ENCODE results near the gene TNFRSF1A. TPM values are rescaled to one million over a fixed set of nuclear protein-coding genes. Genes with fewer than 3 reads are reported as not detected.

TNFRSF1A gene
- polyA plus RNA-seq, 1 donor (not counting 4 experiments of a cell fraction or from before 2014, with no cell fraction given) = 101 TPM

GRCh38 chr12:6328945-6329702, 12.8 kb downstream of the TNFRSF1A start:
- Histone ChIP-seq H3K4me3 (ENCODE audit: control insufficient read depth in 2 of 3, extremely low read depth in 1 of 3, insufficient read depth in 2 of 3, low read depth in 1 of 3, low read length in 3 of 3) (no peak overlapping the region), H4K20me1 (ENCODE audit: control insufficient read depth, extremely low read depth, insufficient read depth, low read length) (peaks cover 2% of the 10 kb centered on the region), H3K4me2 (ENCODE audit: control insufficient read depth, extremely low read depth, insufficient read depth, low read depth, low read length) (no peak overlapping the region), H3K36me3 (ENCODE audit: control insufficient read depth in 2 of 2, extremely low read depth in 1 of 2, insufficient read depth in 2 of 2, low read length in 2 of 2) (peaks cover 48 to 61% of the 10 kb centered on the region in 2 experiments), H3K27me3 (ENCODE audit: control insufficient read depth, extremely low read depth, insufficient read depth, low read length) (no peaks in the 10 kb centered on the region), H3K9me1 (ENCODE audit: control insufficient read depth, extremely low read depth, insufficient read depth, low read length) (no peaks in the 10 kb centered on the region), H3K9ac (ENCODE audit: control insufficient read depth, extremely low read depth, insufficient read depth, low read length) (no peak overlapping the region), H3K27ac (ENCODE audit: control insufficient read depth, insufficient read depth, low read length) (no peak overlapping the region), H2AFZ (ENCODE audit: control insufficient read depth, low read length) (no peak overlapping the region), H3K9me3 (ENCODE audit: control insufficient read depth, low read depth, low read length) (no peaks in the 10 kb centered on the region), H3K79me2 (ENCODE audit: control insufficient read depth, insufficient read depth, low read length) (peaks cover 26% of the 10 kb centered on the region), H3K4me1 (ENCODE audit: control insufficient read depth, extremely low read depth, insufficient read depth, low read length) (peaks cover 28% of the 10 kb centered on the region)
- dilution Hi-C loops (cut with MboI; ENCODE audit: extremely low pct_ligation_motif_present, low sequenced_read_pairs) = no loop called here
- DNase-seq (ENCODE audit: low read depth, low spot score) = no peak
- TF ChIP-seq EZH2 (IDR thresholded peaks at IDR 0.05; ENCODE audit: low read length) (no peak), CTCF (optimal IDR thresholded peaks at IDR 0.05 in 1 of 3, IDR thresholded peaks at IDR 0.05 in 1 of 3, conservative IDR thresholded peaks at IDR 0.05 in 1 of 3; ENCODE audit: extremely low read depth in 1 of 3, insufficient read depth in 2 of 3, low read length in 3 of 3) (no peak)
- FAIRE-seq = no peak

GRCh38 chr12:6328045-6328779, 13.7 kb downstream of the TNFRSF1A start:
- H4K20me1 ChIP-seq (ENCODE audit: control insufficient read depth, extremely low read depth, insufficient read depth, low read length) = peaks cover 4% of the 10 kb centered on the region
- dilution Hi-C loops (cut with MboI; ENCODE audit: extremely low pct_ligation_motif_present, low sequenced_read_pairs) = no loop called here
- TF ChIP-seq EZH2 (IDR thresholded peaks at IDR 0.05; ENCODE audit: low read length) (no peak), CTCF (optimal IDR thresholded peaks at IDR 0.05 in 1 of 3, IDR thresholded peaks at IDR 0.05 in 1 of 3, conservative IDR thresholded peaks at IDR 0.05 in 1 of 3; ENCODE audit: extremely low read depth in 1 of 3, insufficient read depth in 2 of 3, low read length in 3 of 3) (no peak)
- no peak overlapping the region for H3K4me3 ChIP-seq (ENCODE audit: control insufficient read depth in 2 of 3, extremely low read depth in 1 of 3, insufficient read depth in 2 of 3, low read depth in 1 of 3, low read length in 3 of 3)
- FAIRE-seq = no peak
- H2AFZ ChIP-seq (ENCODE audit: control insufficient read depth, low read length) = no peak overlapping the region
- H3K79me2 ChIP-seq (ENCODE audit: control insufficient read depth, insufficient read depth, low read length) = peaks cover 25% of the 10 kb centered on the region
- no peak overlapping the region for H3K27ac ChIP-seq (ENCODE audit: control insufficient read depth, insufficient read depth, low read length)
- no peaks in the 10 kb centered on the region for H3K9me1 ChIP-seq (ENCODE audit: control insufficient read depth, extremely low read depth, insufficient read depth, low read length)
- H3K36me3 ChIP-seq (ENCODE audit: control insufficient read depth in 2 of 2, extremely low read depth in 1 of 2, insufficient read depth in 2 of 2, low read length in 2 of 2) = peaks cover 46 to 53% of the 10 kb centered on the region in 2 experiments
- H3K4me1 ChIP-seq (ENCODE audit: control insufficient read depth, extremely low read depth, insufficient read depth, low read length) = peaks cover 27% of the 10 kb centered on the region
- DNase-seq (ENCODE audit: low read depth, low spot score) = no peak
- no peaks in the 10 kb centered on the region for H3K27me3 ChIP-seq (ENCODE audit: control insufficient read depth, extremely low read depth, insufficient read depth, low read length)
- no peaks in the 10 kb centered on the region for H3K9me3 ChIP-seq (ENCODE audit: control insufficient read depth, low read depth, low read length)
- no peak overlapping the region for H3K9ac ChIP-seq (ENCODE audit: control insufficient read depth, extremely low read depth, insufficient read depth, low read length)
- no peak overlapping the region for H3K4me2 ChIP-seq (ENCODE audit: control insufficient read depth, extremely low read depth, insufficient read depth, low read depth, low read length)

Data from keratinocyte (primary cell).